Duodenal mucosa (tissue), 2 donors: ENCODE measurements around the gene RELB.
"Not testable (repeated sequence)": the region's sequence is repeated elsewhere in the genome, so short reads cannot be mapped to it uniquely, and the experiment has no call there.

Source experiments
- H3K27ac ChIP-seq: one replicate; pipeline ENCODE4 v1.7.0; 2013; ENCODE audit warnings: low read depth, low read length
- H3K27me3 ChIP-seq, 2 donors: one replicate each; pipeline ENCODE4 v1.7.0; 2013; ENCODE audit warnings: low read length in 2 of 2, control low read depth in 1 of 2; ENCODE audit not compliant: insufficient read depth in 2 of 2, control insufficient read depth in 1 of 2
- H3K36me3 ChIP-seq, 2 donors: one replicate each; pipeline ENCODE4 v1.7.0; 2013; ENCODE audit warnings: low read length in 2 of 2, control low read depth in 1 of 2; ENCODE audit not compliant: insufficient read depth in 2 of 2, control insufficient read depth in 1 of 2
- H3K4me1 ChIP-seq, 2 donors: one replicate each; pipeline ENCODE4 v1.7.0; 2013; ENCODE audit warnings: low read length in 2 of 2, control low read depth in 1 of 2; ENCODE audit not compliant: insufficient read depth in 2 of 2, control insufficient read depth in 1 of 2
- H3K4me3 ChIP-seq, 2 donors: one replicate each; pipeline ENCODE4 v1.7.0; 2013; ENCODE audit warnings: low read length in 2 of 2, low read depth in 1 of 2
- H3K9ac ChIP-seq, 2 donors: one replicate each; pipeline ENCODE4 v1.7.0; 2013; ENCODE audit warnings: low read length in 2 of 2, low read depth in 1 of 2
- H3K9me3 ChIP-seq, 2 donors: one replicate each; pipeline ENCODE4 v1.7.0; 2013; ENCODE audit warnings: low read length in 2 of 2, control low read depth in 1 of 2; ENCODE audit not compliant: control insufficient read depth in 1 of 2

The RELB gene

DNA sequence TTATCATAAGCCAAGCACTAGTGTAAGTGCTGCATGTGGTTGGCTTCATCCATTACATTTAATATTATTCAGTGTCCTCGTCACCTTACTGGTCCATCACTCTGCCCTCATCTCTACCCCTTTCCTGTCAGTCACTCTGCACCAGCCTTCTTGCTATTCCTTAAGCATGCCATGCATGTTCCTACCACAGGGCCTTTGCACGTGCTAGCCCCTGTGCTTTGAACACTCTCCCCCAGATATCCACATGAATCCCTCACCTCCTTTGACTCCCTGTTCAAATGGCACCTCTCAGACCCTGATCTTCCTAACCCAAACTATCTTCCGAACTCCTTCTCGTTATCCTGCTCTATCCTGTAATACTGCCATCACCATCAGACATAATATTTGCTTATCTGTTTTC, 3.2 kb upstream of the RELB start:
- Histone ChIP-seq H3K4me3 (no peak overlapping the region), H3K36me3 (peaks cover 0 to 4% of the 10 kb centered on the region in 2 donors), H3K9ac (no peak overlapping the region)

GRCh38 chr19:44999131-44999925, 1.9 kb upstream of the RELB start:
- H3K9me3 ChIP-seq, H3K36me3 ChIP-seq, H3K9ac ChIP-seq, H3K4me3 ChIP-seq, H3K27ac ChIP-seq, H3K27me3 ChIP-seq: not testable (repeated sequence)
- peaks cover 6 to 11% of the 10 kb centered on the region in 2 donors for H3K4me1 ChIP-seq

More for the DNA sequence above, 3.2 kb upstream of the RELB start:
- no peak overlapping the region for H3K27ac ChIP-seq
- H3K9me3 ChIP-seq = no peaks in the 10 kb centered on the region
- no peaks in the 10 kb centered on the region for H3K27me3 ChIP-seq
- peaks cover 6 to 11% of the 10 kb centered on the region in 2 donors for H3K4me1 ChIP-seq

- not testable (repeated sequence) for H3K9me3 ChIP-seq, H3K27me3 ChIP-seq, H3K36me3 ChIP-seq
- peak overlapping the region; percentile 54 to 62 for H3K4me3 ChIP-seq
- peaks cover 11 to 17% of the 10 kb centered on the region in 2 donors for H3K4me1 ChIP-seq
- peak overlapping the region; percentile 73 for H3K27ac ChIP-seq
- peak overlapping the region in 1 of 2 donors; percentile 4 for H3K9ac ChIP-seq
These were observed 599 bp upstream of the RELB start for GRCh38 chr19:45000665-45001064.

DNA sequence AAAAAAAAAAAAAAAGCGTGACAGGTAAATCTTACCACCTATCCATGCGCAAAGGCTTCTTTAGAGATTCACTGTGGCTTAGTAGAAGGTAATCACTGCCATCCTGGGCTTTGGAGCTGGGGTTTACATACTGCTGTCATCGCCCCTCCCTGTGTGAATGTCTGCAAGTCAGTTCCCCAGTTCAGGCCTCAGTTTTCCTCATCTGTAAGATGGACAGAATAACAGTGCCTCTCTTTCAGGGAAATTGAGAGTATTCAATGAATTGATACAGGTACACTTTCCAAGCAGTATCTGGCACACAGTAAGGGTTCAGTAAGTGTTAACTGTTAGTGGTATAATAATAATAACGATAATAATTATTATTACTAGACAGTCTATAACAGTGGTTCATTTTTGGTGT, 2.2 kb downstream of the RELB start:
- H3K4me1 ChIP-seq = peaks cover 20 to 25% of the 10 kb centered on the region in 2 donors
- H3K9me3 ChIP-seq = no peaks in the 10 kb centered on the region
- peaks cover 0 to 5% of the 10 kb centered on the region in 2 donors for H3K36me3 ChIP-seq
- H3K4me3 ChIP-seq = no peak overlapping the region
- H3K27ac ChIP-seq = no peak overlapping the region
- H3K27me3 ChIP-seq = no peaks in the 10 kb centered on the region
- no peak overlapping the region for H3K9ac ChIP-seq

- H3K36me3 ChIP-seq = peaks cover 0 to 5% of the 10 kb centered on the region in 2 donors
- peak overlapping the region; percentile 32 to 50 for H3K9ac ChIP-seq
- H3K9me3 ChIP-seq = no peaks in the 10 kb centered on the region
- H3K4me1 ChIP-seq = peaks cover 28 to 31% of the 10 kb centered on the region in 2 donors
- H3K27ac ChIP-seq = peak overlapping the region; percentile 95
- H3K4me3 ChIP-seq = no peak overlapping the region
- H3K27me3 ChIP-seq = no peaks in the 10 kb centered on the region
These were observed 4.5 kb downstream of the RELB start for GRCh38 chr19:45005787-45006186.

DNA sequence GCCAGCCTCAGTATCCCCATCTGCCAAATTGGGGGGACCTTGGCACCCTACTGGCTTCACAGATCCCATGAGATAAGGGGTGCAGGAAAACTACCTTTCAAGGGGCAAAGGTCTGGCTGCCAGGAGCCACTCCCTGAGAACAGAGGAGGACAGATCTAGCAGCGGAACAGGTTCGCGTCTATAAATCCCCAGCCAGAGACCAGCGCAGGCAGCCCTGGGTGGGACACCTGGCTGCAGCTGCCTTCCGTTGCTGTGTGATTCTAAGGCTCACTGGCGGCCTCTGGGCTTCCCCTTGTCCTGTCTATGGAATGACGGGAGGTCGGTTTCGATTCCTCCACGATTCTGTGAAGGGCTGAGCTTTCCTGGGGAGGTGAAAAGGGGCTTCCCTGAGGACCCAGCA, 7.3 kb downstream of the RELB start:
- Histone ChIP-seq H3K27me3 (no peaks in the 10 kb centered on the region), H3K27ac (peak overlapping the region; percentile 61), H3K4me1 (peaks cover 20 to 22% of the 10 kb centered on the region in 2 donors), H3K9ac (peak overlapping the region; percentile 56 to 57), H3K4me3 (peak overlapping the region; percentile 44 to 59), H3K9me3 (no peaks in the 10 kb centered on the region), H3K36me3 (peaks cover 5 to 10% of the 10 kb centered on the region in 2 donors)

GRCh38 chr19:45009625-45010255, 8.5 kb downstream of the RELB start:
- no peak overlapping the region for H3K9ac ChIP-seq
- H3K4me3 ChIP-seq = no peak overlapping the region
- no peaks in the 10 kb centered on the region for H3K27me3 ChIP-seq
- H3K9me3 ChIP-seq = no peaks in the 10 kb centered on the region
- H3K4me1 ChIP-seq = peaks cover 20 to 22% of the 10 kb centered on the region in 2 donors
- H3K27ac ChIP-seq = no peak overlapping the region
- H3K36me3 ChIP-seq = peaks cover 5 to 14% of the 10 kb centered on the region in 2 donors

- Histone ChIP-seq H3K27me3 (no peaks in the 10 kb centered on the region), H3K27ac (no peak overlapping the region), H3K36me3 (peaks cover 5 to 14% of the 10 kb centered on the region in 2 donors), H3K9me3 (no peaks in the 10 kb centered on the region), H3K4me1 (peaks cover 18 to 19% of the 10 kb centered on the region in 2 donors), H3K9ac (no peak overlapping the region), H3K4me3 (no peak overlapping the region)
These were observed 9.0 kb downstream of the RELB start for GRCh38 chr19:45010306-45010705.

GRCh38 chr19:45011959-45012358, 10.7 kb downstream of the RELB start:
- Histone ChIP-seq H3K4me1 (peaks cover 13 to 16% of the 10 kb centered on the region in 2 donors), H3K9ac (no peak overlapping the region), H3K9me3 (no peaks in the 10 kb centered on the region), H3K4me3 (no peak overlapping the region), H3K27ac (no peak overlapping the region), H3K27me3 (no peaks in the 10 kb centered on the region), H3K36me3 (peaks cover 5 to 13% of the 10 kb centered on the region in 2 donors)
